Activated naive CD8-positive, alpha-beta T cell treated with anti-CD3 and anti-CD28 coated beads, Interleukin-2, amount 50 U/mL, for 16 hours (primary cell): Measurements from ENCODE around the gene A3GALT2.

Source experiments
- DNase-seq: peaks from one replicate; pipeline ENCODE4 v3.0.0-alpha.2; 2020; ENCODE audit warnings: low read depth, low spot score

A3GALT2 gene

GRCh38 chr1:33320619-33321165 is at the start of gene A3GALT2:
A3GALT2 (minus strand) TSS chr1:33321098; CDS start chr1:33321098, 0 bp downstream.
- no peak for DNase-seq

GRCh38 chr1:33370301-33370700 is 49.4 kb upstream of the A3GALT2 start:
- DNase-seq = no peak

- DNase-seq = no peak
These were observed 48.9 kb upstream of the A3GALT2 start for GRCh38 chr1:33369764-33370163.

- no peak for DNase-seq
These were observed 48.2 kb upstream of the A3GALT2 start for GRCh38 chr1:33369081-33369480.

- no peak for DNase-seq
These were observed 47.5 kb upstream of the A3GALT2 start for GRCh38 chr1:33368431-33368830.

GRCh38 chr1:33367485-33368405 is 46.8 kb upstream of the A3GALT2 start:
- DNase-seq = peak; percentile 75

GRCh38 chr1:33366762-33367484 is 46.0 kb upstream of the A3GALT2 start:
- no peak for DNase-seq

GRCh38 chr1:33365560-33365997 is 44.7 kb upstream of the A3GALT2 start:
- no peak for DNase-seq

- no peak for DNase-seq
These were observed 43.6 kb upstream of the A3GALT2 start for GRCh38 chr1:33364565-33364918.

- DNase-seq = no peak
These were observed 42.6 kb upstream of the A3GALT2 start for GRCh38 chr1:33363470-33363861.

GRCh38 chr1:33363021-33363420 is 42.1 kb upstream of the A3GALT2 start:
- DNase-seq = no peak

GRCh38 chr1:33361532-33362235 is 40.8 kb upstream of the A3GALT2 start:
- DNase-seq = no peak

- DNase-seq = no peak
These were observed 39.5 kb upstream of the A3GALT2 start for GRCh38 chr1:33360367-33360766.

GRCh38 chr1:33359931-33360330 is 39.0 kb upstream of the A3GALT2 start:
- DNase-seq = no peak

- DNase-seq = no peak
These were observed 38.1 kb upstream of the A3GALT2 start for GRCh38 chr1:33358795-33359503.

GRCh38 chr1:33358114-33358794 is 37.4 kb upstream of the A3GALT2 start:
- DNase-seq = no peak

- no peak for DNase-seq
These were observed 36.2 kb upstream of the A3GALT2 start for GRCh38 chr1:33357099-33357498.

GRCh38 chr1:33354707-33355316 is 33.9 kb upstream of the A3GALT2 start:
- DNase-seq = no peak

- no peak for DNase-seq
These were observed 32.6 kb upstream of the A3GALT2 start for GRCh38 chr1:33353531-33353930.

GRCh38 chr1:33351281-33351660 is 30.4 kb upstream of the A3GALT2 start:
- no peak for DNase-seq
